GM21619 (cell line): ENCODE measurements around the gene SPATS2.
A peak's percentile ranks its signal among the peaks of the same experiment; 100 is the strongest.
"Not testable (repeated sequence)": the region's sequence is repeated elsewhere in the genome, so short reads cannot be mapped to it uniquely, and the experiment has no call there.

Source experiments
- ATAC-seq: cut with Tn5 transposase; IDR thresholded peaks from one replicate; pipeline ENCODE4 v1.9.1; 2021; ENCODE audit not compliant: unreplicated experiment

The SPATS2 gene

DNA sequence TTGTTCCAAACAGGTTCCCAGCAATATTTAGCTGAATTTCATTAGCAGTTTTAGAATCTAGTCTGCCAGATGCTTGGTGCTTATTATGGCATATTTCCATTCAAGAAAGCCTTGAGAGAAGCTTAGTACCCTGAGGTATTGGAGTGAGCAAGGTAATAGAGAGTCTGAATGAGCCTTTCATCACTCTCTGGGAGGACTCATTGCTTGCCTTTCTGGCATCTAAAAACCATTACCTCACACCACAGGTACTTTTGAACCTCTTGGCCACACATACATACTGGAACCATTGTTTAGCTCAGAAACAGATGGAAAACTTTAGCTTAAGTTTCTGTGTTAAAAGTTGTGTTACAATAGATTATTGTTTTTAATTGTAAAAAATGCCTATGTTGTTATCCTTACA, 144.1 kb downstream of the SPATS2 start:
- ATAC-seq = no peak

DNA sequence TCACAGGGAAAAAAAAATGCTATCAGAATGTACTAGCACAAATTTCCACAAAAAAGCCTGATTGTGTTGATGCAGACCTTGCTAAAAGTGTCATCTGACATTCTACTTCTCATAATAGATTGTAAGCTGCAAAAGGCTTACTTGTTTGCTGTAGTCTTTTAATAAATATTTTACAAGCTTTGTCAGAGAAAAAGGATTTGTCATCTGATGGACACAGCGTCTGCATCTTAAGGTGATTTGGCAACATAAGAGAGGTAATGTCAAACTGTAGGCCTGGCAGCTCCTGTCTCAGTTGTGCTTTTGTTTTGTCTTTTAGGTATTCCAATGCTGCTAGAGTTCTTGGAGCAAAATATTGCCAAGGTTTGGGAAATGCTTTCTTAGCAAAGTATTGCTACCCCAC, 145.3 kb downstream of the SPATS2 start:
- ATAC-seq = no peak

DNA sequence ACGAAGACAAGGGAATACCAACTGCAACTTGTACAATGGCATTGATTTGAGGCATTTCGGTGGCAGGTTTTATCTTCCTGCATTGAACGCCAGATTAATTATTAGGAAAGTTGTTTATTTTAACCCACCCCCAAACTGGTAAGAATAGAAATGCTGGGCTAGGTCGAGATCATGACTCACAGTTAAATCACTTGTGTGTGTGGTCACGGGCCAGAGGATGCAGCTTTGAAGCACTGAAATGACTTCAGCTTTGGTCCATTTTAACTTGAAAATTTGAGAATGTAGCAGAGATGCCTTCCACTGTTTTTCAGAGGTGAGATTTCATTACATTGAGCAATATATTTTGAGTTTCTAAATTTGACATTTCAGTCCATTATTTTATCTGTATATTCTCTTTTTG, 148.0 kb downstream of the SPATS2 start:
- ATAC-seq = no peak

- ATAC-seq = no peak
Measured at GRCh38 chr12:49518914-49519573, 151.8 kb downstream of the SPATS2 start.

- no peak for ATAC-seq
Measured at GRCh38 chr12:49519574-49519936, 152.3 kb downstream of the SPATS2 start.

DNA sequence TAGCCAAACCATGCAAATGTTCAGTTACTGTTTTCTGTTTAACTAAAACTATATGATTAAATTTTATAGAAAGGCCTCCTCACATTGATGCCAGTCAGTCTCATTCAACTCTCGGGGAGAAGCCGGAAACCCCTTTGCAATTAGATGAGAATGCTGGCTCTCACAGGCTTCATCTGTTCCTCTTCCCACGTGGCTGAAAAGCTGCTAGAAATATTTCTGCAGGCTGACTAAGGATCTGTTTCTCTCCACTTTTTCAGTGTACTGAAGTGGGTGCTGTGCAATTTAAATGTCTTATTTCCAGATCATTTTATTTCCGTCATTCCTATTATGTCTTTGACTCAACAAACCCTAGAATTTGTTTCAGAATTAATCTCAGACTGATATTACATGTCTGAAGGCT, 154.1 kb downstream of the SPATS2 start:
- ATAC-seq = no peak

DNA sequence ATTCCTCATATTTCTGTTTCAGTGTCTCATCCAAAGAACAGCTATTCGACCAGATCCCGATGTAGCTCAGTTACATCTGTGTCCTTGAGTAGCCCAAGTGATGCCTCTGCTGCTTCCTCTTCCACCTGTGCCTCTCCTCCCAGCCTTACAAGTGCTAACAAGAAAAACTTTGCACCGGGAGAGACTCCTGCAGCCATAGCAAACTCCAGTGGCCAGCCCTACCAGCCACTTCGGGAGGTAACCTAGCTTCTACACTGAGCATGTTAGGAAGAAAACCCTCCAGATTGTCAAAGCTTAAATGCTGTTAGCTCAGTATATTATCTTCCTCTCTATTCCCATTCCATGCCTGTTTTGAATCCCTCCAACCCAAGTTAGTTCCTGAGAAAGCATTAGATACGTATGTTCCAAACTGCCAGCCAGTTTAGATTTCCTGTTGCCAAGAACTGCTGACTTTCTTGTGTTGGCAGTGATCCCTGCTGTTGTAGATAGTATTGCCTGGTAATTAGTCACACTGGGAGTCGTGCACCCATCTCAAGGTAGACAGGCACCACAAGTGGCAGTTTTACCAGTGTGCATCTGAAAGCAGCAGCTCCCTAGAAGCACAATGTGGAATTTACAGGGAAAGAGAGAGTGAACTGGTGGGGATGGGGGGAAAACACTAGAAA, 157.5 kb downstream of the SPATS2 start:
- no peak for ATAC-seq

GRCh38 chr12:49525942-49526341, 158.7 kb downstream of the SPATS2 start:
- ATAC-seq = no peak

- ATAC-seq = no peak
Measured at GRCh38 chr12:49527361-49528130, 160.3 kb downstream of the SPATS2 start.

- ATAC-seq = no peak
Measured at GRCh38 chr12:49529414-49529813, 162.2 kb downstream of the SPATS2 start.

GRCh38 chr12:49531745-49532144, 164.5 kb downstream of the SPATS2 start:
- no peak for ATAC-seq

DNA sequence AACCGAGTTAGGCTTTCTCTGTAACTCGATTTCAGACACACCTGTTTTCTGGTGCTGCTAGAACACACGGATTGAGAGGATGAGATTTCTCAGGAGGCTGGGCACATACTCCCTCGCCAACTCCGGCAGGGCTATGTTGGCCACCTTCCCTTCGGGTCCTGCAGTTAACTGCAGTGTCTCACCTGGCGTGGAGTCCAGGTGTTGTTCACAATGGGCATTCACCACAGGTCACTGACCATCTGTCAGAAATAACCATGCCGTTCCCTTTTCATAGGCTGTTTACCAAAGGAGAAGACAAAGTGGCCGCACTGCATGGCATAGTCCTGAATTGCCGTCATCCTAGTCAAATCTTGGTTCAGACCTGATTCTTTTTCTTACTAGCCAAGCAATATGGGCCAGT, 166.1 kb downstream of the SPATS2 start:
- ATAC-seq = no peak

DNA sequence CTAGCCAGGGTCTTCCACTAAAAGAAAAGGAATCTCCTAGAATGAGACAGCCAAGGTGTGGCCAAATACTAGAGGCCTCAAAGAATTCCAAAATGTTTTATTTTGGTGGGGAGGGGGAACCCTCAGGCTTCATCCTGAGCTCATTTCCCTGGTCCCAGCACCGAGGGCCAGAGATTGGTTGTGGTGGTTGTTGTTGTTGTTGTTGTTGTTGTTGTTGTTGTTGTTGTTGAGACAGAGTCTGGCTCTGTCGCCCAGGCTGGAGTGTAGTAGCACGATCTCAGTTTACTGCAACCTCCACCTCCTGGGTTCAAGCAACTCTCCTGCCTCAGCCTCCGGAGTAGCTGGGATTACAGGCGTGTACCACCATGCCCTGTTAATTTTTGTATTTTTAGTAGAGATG, 166.9 kb downstream of the SPATS2 start:
- not testable (repeated sequence) for ATAC-seq

DNA sequence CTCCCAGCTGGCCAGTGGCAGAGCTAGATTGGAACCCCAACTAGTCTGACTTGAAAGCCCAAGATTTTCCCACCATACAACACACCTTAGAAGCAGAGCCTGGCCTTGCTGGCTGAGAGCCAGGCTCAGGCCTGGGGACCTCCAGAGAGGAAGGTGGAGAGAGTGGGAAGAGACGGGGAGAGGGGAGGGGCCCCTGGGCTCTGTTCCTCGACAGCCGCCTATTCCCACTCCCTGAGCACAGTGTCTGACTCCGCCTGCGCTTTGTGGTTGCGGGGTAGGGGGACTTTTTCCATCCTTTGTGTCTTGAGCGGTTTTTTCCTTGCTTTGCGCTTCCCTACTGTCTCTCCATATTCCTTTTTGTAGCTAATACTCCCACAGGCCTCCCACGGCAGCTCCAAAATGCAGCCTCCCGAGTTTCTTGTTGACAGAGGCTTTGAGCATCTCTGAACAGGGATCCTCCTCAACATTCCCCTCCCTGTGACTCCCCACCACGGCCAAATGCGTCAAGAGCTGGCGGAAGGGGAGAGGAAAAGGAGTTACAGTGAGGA, 167.5 kb downstream of the SPATS2 start:
- ATAC-seq = no peak

DNA sequence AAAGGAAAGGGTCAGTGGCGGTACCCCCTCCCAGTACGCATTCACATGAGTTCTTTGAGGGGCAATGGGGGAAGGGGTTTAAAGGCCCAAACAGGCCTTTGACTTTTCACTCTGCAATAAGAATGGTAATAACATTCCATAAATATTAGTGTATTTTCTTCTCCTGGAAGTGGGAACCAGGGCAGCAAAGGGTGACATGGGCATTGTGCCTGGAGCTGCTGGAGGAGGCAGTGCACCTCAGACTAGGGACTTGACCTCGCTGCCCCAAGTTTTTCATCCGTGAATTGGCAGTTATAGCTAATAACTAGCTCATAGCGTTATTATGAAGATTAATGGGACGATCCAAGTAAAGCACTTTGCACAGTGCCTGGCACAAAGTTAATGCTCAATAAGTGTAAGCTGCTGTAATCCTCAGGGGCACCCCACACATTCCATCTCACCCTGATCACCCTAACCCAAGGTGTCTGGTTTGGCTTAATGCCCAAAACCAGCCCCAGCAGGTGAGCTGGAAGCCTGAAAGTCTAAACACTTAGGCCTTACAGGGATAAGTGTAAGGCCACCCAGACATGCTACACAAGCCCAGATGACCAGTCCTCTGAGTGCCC, 168.8 kb downstream of the SPATS2 start:
- ATAC-seq = no peak

GRCh38 chr12:49536526-49537071, 169.3 kb downstream of the SPATS2 start:
- no peak for ATAC-seq

- ATAC-seq = no peak
Measured at GRCh38 chr12:49537231-49537751, 170.0 kb downstream of the SPATS2 start.

DNA sequence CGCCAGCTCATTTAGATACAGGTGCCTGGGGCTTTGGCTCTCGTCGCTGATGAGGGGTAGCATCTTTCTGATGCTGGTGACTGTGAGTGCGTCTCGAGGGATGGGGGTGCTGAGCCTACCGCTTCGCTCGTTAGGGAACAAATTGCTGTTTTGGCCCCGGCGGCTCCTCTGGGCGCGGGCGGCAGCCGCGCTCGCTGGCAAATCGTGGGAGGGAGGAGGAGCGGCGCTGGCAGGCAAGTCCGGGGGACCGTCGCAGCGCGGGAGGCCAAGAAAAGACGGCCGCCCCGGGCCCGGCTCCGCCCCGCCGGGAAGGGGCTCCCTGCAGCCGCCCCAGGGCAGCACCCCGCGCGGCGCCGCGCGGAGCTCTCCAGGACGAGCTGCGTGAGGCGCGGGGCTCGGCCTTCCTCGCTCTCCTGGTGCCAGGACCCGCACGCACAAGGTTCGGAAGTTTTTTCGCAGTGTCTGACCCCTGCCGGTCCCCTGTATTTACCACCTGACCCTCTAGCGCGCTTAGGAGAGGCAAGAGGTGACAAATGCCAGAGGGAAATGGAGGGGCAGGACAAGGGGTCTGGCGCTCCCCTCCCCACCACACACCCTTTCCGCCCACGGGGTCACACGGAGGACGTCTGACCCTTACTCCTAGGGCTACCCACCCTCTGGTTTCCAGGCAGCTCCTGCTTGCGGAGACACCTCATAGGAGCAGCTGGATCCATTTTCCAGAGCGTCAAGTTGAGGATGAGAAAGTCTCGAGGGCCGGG, 170.7 kb downstream of the SPATS2 start:
- no peak for ATAC-seq

DNA sequence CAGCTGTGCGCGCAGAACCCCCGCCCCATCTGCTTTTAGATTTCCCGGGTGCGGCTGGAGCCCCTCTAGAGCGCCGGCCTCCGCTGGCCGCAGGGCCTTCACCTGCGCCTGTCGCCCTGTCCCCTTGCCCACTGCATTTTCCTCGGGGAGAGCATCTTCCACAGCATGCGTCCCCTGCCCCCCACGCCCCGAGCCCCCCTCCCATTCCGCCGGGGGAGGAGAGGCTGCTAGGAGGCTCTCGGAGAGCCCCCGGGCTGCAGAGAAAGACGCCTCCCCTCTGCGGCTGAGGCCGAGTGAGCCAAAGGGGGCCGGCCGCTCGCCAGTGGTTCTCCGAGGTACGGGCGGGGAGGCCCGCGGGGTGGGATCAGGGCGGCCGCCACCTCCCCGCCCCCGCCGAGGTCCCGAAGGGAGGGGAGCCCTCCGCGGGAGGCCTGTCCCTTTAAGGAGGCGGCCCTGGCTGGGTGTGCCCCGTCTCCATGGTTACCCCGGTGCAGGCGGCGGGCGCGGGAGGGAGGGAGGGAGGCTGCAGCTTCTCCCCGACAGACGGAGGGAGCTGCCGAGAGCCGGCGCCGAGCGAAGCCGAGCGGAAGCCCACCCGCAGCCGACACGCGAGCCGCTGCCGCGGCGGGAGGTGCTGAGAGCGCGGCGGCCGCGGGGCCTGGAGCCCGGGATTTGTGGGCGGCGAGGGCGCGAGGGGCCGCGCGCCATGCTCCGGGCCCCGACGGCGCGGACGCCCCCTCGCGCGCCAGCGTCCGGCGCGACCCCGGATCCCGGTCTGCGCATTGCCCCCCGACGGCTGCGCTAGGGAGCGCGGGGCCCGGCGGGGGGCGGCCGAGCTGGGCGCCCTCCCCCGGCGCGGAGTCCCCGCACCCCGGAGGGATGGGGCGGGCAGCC, 171.5 kb downstream of the SPATS2 start, which contains the start of gene KCNH3:
KCNH3 (plus strand) TSS at position 521 of the 894 bp plus-strand sequence. CDS start 387 bp downstream, outside the sequence.
- peak; percentile 62 for ATAC-seq
